Tibial artery (tissue), 4 donors: Measurements from ENCODE around the gene RBMX.

Source experiments
- DNase-seq, 2 donors: peaks; one replicate each; pipeline ENCODE4 v3.0.0-alpha.2; 2019
- H3K27ac ChIP-seq, 2 donors: fragments of 200-600 bp; sonication (generic) in 1 of 2; 1 replicate in 1 of 2; 2 replicates in 1 of 2; pipeline ENCODE4 v1.5.1; 2018 to 2019; ENCODE audit warnings: mild to moderate bottlenecking in 1 of 2
- H3K27me3 ChIP-seq, 2 donors: fragments of 200-600 bp; sonication (generic) in 1 of 2; one replicate each; pipeline versions ENCODE4 v1.5.1 to v1.6.0; 2016 to 2019
- H3K36me3 ChIP-seq, 3 donors: fragments of 200-600 bp; sonication (generic) in 2 of 3; one replicate each; pipeline ENCODE4 v1.5.1; 2016 to 2019; ENCODE audit warnings: mild to moderate bottlenecking in 2 of 3
- H3K4me1 ChIP-seq, 4 donors: fragments of 200-600 bp; sonication (generic) in 2 of 4; 1 replicate in 3 of 4; 2 replicates in 1 of 4; pipeline ENCODE4 v1.5.1; 2016 to 2019
- H3K4me3 ChIP-seq, 2 donors: fragments of 200-600 bp; sonication (generic) in 1 of 2; 1 replicate in 1 of 2; 2 replicates in 1 of 2; pipeline ENCODE4 v1.5.1; 2018 to 2019; ENCODE audit warnings: mild to moderate bottlenecking in 2 of 2
- H3K9me3 ChIP-seq, 3 donors: fragments of 200-600 bp; sonication (generic) in 1 of 3; one replicate each; pipeline ENCODE4 v1.5.1; 2016 to 2019
- CTCF ChIP-seq, 2 experiments: fragments of 200-600 bp in 1 of 2; fragments of 450-650 bp in 1 of 2; IDR thresholded peaks; one replicate each; pipeline ENCODE4 v1.5.1; 2017 to 2019; ENCODE audit warnings: antibody characterized with exemption in 2 of 2, mild to moderate bottlenecking in 1 of 2, moderate library complexity in 1 of 2
- intact Hi-C: fragments of 100-400 bp; cut with DNase I; formaldehyde crosslinking; loops from one replicate; pipeline ENCODE4 v1.15.0; 2023; ENCODE audit warnings: low total_unique reads

The RBMX gene

DNA sequence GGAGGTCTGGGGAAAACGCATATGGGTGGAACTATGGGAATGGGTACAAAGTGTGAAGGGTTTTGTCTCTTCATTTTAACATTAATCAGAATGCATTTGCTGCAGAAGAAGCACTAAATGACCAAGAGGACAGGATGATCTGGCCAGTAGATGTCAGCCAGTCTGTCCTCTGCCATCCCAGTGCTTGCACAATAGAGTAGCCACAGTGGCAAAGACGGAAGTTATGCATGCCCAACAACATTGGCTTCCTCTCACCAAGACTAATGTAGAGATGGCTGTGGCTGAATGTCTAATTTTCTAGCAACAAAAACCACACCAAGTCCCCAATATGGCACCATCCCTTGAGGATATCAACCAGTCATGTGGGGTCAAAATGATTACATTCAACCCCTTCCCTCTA, 54.8 kb downstream of the RBMX start:
- DNase-seq: no peak
- H3K9me3 ChIP-seq: no peaks in the 10 kb centered on the region
- peaks cover 0 to 5% (median 0%) of the 10 kb centered on the region in 3 donors for H3K36me3 ChIP-seq
- no peak for TF ChIP-seq CTCF (IDR thresholded peaks at IDR 0.05)
- no peak overlapping the region for H3K27ac ChIP-seq
- H3K27me3 ChIP-seq: no peaks in the 10 kb centered on the region
- intact Hi-C loops: no loop called here
- H3K4me3 ChIP-seq: no peak overlapping the region
- H3K4me1 ChIP-seq: no peaks in the 10 kb centered on the region
